Activated T-cell treated with anti-CD3 and anti-CD28 coated beads, Interleukin-2, amount 50 U/mL, for 24 hours (primary cell): ENCODE measurements around the gene PER2.

Source experiments
- DNase-seq: peaks from one replicate; pipeline ENCODE4 v3.0.0-alpha.2; 2020
- H3K27ac Mint-ChIP-seq: 2 replicates; pipeline ENCODE4 v1.8.0; 2020; ENCODE audit warnings: mild to moderate bottlenecking, mixed read lengths
- H3K27me3 Mint-ChIP-seq: 2 replicates; pipeline ENCODE4 v1.8.0; 2020; ENCODE audit warnings: mixed read lengths
- H3K36me3 Mint-ChIP-seq: 2 replicates; pipeline ENCODE4 v1.8.0; 2020; ENCODE audit warnings: low read depth, mixed read lengths
- H3K4me1 Mint-ChIP-seq: 2 replicates; pipeline ENCODE4 v1.8.0; 2020; ENCODE audit warnings: low read depth, mixed read lengths
- H3K4me3 Mint-ChIP-seq: 2 replicates; pipeline ENCODE4 v1.8.0; 2020; ENCODE audit warnings: mild to moderate bottlenecking, moderate library complexity, mixed read lengths
- H3K9me3 Mint-ChIP-seq: 2 replicates; pipeline ENCODE4 v1.8.0; 2020; ENCODE audit warnings: mixed read lengths

The PER2 gene

GRCh38 chr2:238231251-238231793 is 57.1 kb downstream of the PER2 start:
- H3K4me3 Mint-ChIP-seq, result peak overlapping the region; percentile 77
- peak; percentile 86 for DNase-seq
- H3K36me3 Mint-ChIP-seq, result no peaks in the 10 kb centered on the region
- no peaks in the 10 kb centered on the region for H3K9me3 Mint-ChIP-seq
- H3K27me3 Mint-ChIP-seq, result peaks cover 25% of the 10 kb centered on the region
- peak overlapping the region; percentile 62 for H3K27ac Mint-ChIP-seq
- H3K4me1 Mint-ChIP-seq, result peaks cover 24% of the 10 kb centered on the region

- peak overlapping the region; percentile 77 for H3K4me3 Mint-ChIP-seq
- peaks cover 1% of the 10 kb centered on the region for H3K36me3 Mint-ChIP-seq
- DNase-seq, result no peak
- no peak overlapping the region for H3K27ac Mint-ChIP-seq
- H3K9me3 Mint-ChIP-seq, result no peaks in the 10 kb centered on the region
- peaks cover 24% of the 10 kb centered on the region for H3K4me1 Mint-ChIP-seq
- peaks cover 19% of the 10 kb centered on the region for H3K27me3 Mint-ChIP-seq
Measured at GRCh38 chr2:238230699-238231098, 57.7 kb downstream of the PER2 start.

- H3K4me1 Mint-ChIP-seq, result peaks cover 19% of the 10 kb centered on the region
- H3K27me3 Mint-ChIP-seq, result peaks cover 8% of the 10 kb centered on the region
- peaks cover 9% of the 10 kb centered on the region for H3K36me3 Mint-ChIP-seq
- no peak overlapping the region for H3K4me3 Mint-ChIP-seq
- H3K27ac Mint-ChIP-seq, result no peak overlapping the region
- DNase-seq, result no peak
- H3K9me3 Mint-ChIP-seq, result no peaks in the 10 kb centered on the region
Measured at GRCh38 chr2:238228700-238229099, 59.7 kb downstream of the PER2 start.

- Mint-ChIP-seq H3K27ac (no peak overlapping the region), H3K4me1 (peaks cover 17% of the 10 kb centered on the region), H3K36me3 (peaks cover 9% of the 10 kb centered on the region), H3K9me3 (no peaks in the 10 kb centered on the region), H3K27me3 (peaks cover 3% of the 10 kb centered on the region), H3K4me3 (no peak overlapping the region)
- no peak for DNase-seq
Measured at GRCh38 chr2:238227587-238228032, 60.8 kb downstream of the PER2 start.

DNA sequence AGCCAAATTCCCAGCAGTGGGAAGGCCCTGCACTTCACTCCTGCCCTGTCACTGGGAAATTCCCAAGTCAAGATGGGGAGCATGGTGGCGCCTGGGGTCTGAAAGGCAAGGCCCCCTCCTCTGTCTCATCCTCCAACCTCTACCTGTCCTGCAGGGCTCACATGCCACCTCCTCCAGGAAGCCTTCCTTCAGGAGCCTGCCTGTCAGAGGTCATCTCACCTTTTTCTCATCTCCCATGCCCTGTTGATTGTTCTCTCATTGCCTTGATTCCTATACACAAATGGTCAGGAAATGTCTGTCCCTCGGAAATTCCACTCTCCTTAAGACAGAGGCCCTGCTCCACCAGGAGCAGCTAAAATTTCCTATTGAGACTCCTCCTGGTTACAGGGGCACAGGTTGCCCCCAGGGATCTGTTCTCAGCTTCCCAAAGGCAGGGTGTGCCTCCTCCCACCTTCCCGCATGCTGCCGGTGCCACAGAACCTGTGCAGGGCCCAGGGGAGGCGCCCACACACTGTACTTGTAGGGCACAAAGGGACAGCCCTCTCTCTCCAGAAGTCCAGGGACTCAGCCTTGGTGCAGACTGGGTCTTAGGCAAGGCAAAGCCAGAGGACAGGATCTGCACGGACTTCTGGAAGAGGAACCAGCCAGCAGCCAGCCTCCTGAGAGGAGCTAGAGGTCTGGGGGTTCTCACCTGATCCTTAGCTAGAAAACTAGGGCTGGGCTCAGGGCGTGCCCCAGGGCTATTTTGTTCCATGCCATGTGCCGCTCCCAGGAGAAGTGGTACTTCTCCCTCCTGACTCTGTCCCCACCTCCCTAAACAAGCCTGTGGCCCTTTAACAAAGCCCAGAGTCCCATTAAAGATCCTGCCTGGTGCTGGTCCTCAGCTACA is 61.5 kb downstream of the PER2 start:
- no peak overlapping the region for H3K4me3 Mint-ChIP-seq
- H3K27me3 Mint-ChIP-seq, result peaks cover 3% of the 10 kb centered on the region
- DNase-seq, result no peak
- peaks cover 16% of the 10 kb centered on the region for H3K4me1 Mint-ChIP-seq
- no peaks in the 10 kb centered on the region for H3K9me3 Mint-ChIP-seq
- peaks cover 9% of the 10 kb centered on the region for H3K36me3 Mint-ChIP-seq
- no peak overlapping the region for H3K27ac Mint-ChIP-seq

DNA sequence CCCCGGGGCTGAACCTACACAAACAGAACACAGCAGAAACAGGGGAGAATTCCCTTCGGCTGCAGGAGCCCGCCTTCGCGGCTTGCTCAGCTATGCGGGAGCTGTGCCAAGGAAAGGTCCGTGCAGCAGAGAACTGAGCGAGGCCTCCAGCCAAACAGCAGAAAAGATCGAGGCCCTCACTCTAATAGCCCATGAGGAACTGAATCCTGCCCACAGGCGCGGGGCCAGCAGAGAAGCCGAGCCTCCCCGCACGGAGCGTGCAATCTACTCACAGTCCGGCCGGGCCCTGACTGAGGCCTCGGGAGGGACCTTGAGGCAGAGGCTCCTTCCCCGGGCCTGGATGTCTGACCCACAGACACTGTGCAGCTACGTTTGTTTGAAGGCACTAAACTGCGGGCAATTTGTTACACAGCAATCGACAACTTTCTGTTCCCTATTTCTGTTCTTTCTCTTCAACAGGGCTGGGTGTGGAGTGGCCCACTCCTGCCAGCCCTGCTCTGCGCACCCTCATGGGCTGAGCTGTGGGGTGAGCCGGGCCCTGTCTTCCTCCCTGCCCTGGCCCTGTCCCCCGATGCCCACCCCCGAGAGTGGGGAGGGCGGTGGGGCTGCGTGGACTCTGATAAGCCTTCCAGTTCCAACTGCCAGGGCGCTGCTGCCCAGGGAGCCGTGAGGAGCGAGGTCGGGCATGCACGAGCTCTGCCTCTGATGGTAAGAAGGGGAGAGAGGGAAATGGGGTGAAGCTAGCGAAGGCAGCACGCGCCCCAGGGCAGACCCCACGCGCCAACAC is 62.3 kb downstream of the PER2 start:
- H3K36me3 Mint-ChIP-seq, result peaks cover 9% of the 10 kb centered on the region
- H3K9me3 Mint-ChIP-seq, result no peaks in the 10 kb centered on the region
- H3K4me1 Mint-ChIP-seq, result peaks cover 8% of the 10 kb centered on the region
- H3K4me3 Mint-ChIP-seq, result no peak overlapping the region
- H3K27me3 Mint-ChIP-seq, result peaks cover 3% of the 10 kb centered on the region
- DNase-seq, result no peak
- no peak overlapping the region for H3K27ac Mint-ChIP-seq

GRCh38 chr2:238225121-238225520 is 63.3 kb downstream of the PER2 start:
- Mint-ChIP-seq H3K4me1 (no peaks in the 10 kb centered on the region), H3K27ac (no peak overlapping the region), H3K4me3 (no peak overlapping the region), H3K9me3 (no peaks in the 10 kb centered on the region), H3K27me3 (no peaks in the 10 kb centered on the region), H3K36me3 (peaks cover 9% of the 10 kb centered on the region)
- DNase-seq, result no peak

DNA sequence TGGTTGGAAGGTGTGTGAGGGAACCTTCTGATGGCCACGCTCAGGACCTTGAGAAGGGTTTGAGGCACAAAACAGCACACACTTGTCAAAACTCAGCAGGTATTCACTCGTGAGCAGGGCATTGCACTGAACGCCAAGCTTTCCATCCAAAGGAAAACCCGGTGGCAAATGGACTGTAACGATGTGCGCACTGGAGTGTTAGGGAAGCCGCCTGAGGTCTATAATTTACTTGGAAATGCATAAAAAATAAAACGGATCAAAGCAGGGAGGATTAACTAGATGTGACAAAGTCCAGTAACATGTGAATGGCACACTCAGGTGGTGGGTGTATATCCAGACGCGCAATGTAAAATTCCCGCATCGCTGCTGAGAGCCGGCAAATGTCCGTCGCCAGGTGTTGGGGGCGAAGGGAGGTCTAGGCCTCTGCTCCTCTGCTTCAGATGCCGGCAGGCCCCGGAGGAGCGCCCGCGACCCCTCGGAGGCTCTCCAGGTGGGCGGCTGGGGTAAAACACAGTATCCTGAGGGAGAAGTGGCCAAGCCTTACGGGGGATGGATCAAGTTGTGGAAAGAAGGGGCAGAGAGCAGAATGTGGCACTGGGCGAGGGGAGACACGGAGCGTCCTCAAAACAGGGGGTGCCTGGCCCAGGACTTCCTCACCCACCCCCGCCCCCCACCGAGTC is 63.9 kb downstream of the PER2 start:
- DNase-seq, result no peak
- no peaks in the 10 kb centered on the region for H3K9me3 Mint-ChIP-seq
- peaks cover 9% of the 10 kb centered on the region for H3K36me3 Mint-ChIP-seq
- no peaks in the 10 kb centered on the region for H3K27me3 Mint-ChIP-seq
- H3K4me1 Mint-ChIP-seq, result no peaks in the 10 kb centered on the region
- no peak overlapping the region for H3K27ac Mint-ChIP-seq
- no peak overlapping the region for H3K4me3 Mint-ChIP-seq

DNA sequence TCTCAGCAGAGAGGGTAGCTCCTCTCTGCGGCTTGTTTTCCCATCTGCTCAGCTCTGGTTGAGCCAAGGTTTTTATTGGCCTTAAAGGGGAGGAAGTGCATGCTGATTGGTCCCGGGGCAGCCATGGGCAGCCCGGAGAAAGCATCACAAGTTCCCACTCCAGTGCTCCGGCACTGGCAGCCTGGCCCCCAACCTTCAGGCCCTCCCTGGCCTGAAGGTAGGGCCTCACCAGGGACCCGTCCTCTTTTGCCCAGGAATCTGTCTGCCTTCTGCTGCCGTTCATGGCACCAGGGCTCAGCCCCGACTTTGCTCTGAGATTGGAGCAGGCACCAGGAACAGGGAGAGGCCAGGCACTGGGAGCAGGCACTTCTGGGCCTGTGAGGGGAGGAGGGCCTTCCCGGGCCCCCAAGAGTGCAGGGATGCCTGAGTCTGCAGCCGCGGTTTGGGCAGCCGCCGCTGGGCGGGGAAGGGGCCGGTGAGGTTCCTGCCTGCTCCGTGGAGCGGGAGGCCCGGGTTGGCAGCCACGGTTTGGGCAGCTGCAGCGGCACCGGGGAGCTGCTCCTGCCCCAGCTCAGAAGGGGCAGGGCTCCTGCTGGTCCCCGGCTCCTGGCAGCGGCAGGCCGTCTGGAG is 67.4 kb downstream of the PER2 start:
- H3K4me3 Mint-ChIP-seq, result peak overlapping the region; percentile 39
- H3K27ac Mint-ChIP-seq, result no peak overlapping the region
- no peaks in the 10 kb centered on the region for H3K4me1 Mint-ChIP-seq
- no peak for DNase-seq
- peaks cover 8% of the 10 kb centered on the region for H3K36me3 Mint-ChIP-seq
- no peaks in the 10 kb centered on the region for H3K9me3 Mint-ChIP-seq
- H3K27me3 Mint-ChIP-seq, result peaks cover 11% of the 10 kb centered on the region

DNA sequence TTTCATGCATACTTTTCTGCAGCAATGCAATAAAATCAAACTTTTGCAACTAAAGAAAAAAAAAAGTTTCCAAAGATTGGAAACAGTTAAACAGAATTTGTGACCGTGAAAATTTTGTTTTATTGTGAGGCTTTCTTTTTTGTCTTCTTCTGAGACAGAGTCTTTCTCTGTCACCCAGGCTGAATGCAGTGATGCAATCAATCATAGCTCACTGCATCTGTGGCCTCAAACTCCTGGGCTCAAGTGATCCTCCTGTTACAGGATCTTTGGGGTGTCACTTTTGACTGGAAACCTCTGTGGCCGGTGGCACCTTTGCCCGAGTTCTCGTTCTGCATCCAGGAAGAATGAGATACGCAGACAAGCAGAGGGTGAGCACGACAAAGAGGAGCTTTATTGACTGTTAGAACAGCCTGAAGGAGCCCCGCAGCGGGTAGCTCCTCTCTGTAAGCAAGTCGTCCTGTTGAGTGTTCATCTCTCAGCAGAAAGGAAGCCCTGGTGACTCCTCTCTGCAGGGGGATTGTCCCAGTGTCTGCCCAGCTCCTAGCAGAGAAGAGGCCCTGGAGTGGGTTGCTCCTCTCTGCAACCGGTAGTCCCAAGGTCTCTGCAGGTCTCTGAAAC is 68.0 kb downstream of the PER2 start:
- Mint-ChIP-seq H3K4me3 (no peak overlapping the region), H3K4me1 (no peaks in the 10 kb centered on the region), H3K36me3 (peaks cover 6% of the 10 kb centered on the region), H3K9me3 (no peaks in the 10 kb centered on the region), H3K27me3 (peaks cover 14% of the 10 kb centered on the region), H3K27ac (no peak overlapping the region)
- no peak for DNase-seq

- H3K36me3 Mint-ChIP-seq, result no peaks in the 10 kb centered on the region
- no peak overlapping the region for H3K27ac Mint-ChIP-seq
- DNase-seq, result no peak
- no peaks in the 10 kb centered on the region for H3K4me1 Mint-ChIP-seq
- H3K9me3 Mint-ChIP-seq, result no peaks in the 10 kb centered on the region
- no peak overlapping the region for H3K4me3 Mint-ChIP-seq
- peaks cover 31% of the 10 kb centered on the region for H3K27me3 Mint-ChIP-seq
Measured at GRCh38 chr2:238216651-238217184, 71.7 kb downstream of the PER2 start.

- peaks cover 9% of the 10 kb centered on the region for H3K36me3 Mint-ChIP-seq
- H3K27ac Mint-ChIP-seq, result no peak overlapping the region
- DNase-seq, result no peak
- peaks cover 15% of the 10 kb centered on the region for H3K4me1 Mint-ChIP-seq
- H3K27me3 Mint-ChIP-seq, result no peaks in the 10 kb centered on the region
- H3K4me3 Mint-ChIP-seq, result no peak overlapping the region
- H3K9me3 Mint-ChIP-seq, result no peaks in the 10 kb centered on the region
Measured at GRCh38 chr2:238207006-238207405, 81.4 kb downstream of the PER2 start.

- Mint-ChIP-seq H3K9me3 (no peaks in the 10 kb centered on the region), H3K27ac (peak overlapping the region; percentile 91), H3K4me3 (peak overlapping the region; percentile 77), H3K36me3 (peaks cover 35% of the 10 kb centered on the region), H3K27me3 (no peaks in the 10 kb centered on the region), H3K4me1 (peaks cover 43% of the 10 kb centered on the region)
- DNase-seq, result no peak
Measured at GRCh38 chr2:238203973-238204683, 84.3 kb downstream of the PER2 start.
